Measurements from ENCODE around the gene SPOP.
"Not testable (repeated sequence)": the region's sequence is repeated elsewhere in the genome, so short reads cannot be mapped to it uniquely, and the experiment has no call there.

Gene SPOP

GRCh38 chr17:49572226-49572625 is 105.7 kb downstream of the SPOP start:
- H3K27ac ChIP-seq, result no peak overlapping the region
- TF ChIP-seq ZFX (IDR thresholded peaks at IDR 0.05; ENCODE audit: borderline replicate concordance), result no peak

- no peak overlapping the region for H3K27ac ChIP-seq
- TF ChIP-seq ZFX (IDR thresholded peaks at IDR 0.05; ENCODE audit: borderline replicate concordance), result no peak
- TF ChIP-seq CTCF (IDR thresholded peaks at IDR 0.05), result no peak
Observed at GRCh38 chr17:49571764-49572163, 106.1 kb downstream of the SPOP start.

GRCh38 chr17:49571283-49571682 is 106.6 kb downstream of the SPOP start:
- no peak for TF ChIP-seq ZFX (IDR thresholded peaks at IDR 0.05; ENCODE audit: borderline replicate concordance)
- TF ChIP-seq CTCF (IDR thresholded peaks at IDR 0.05), result no peak
- no peak overlapping the region for H3K27ac ChIP-seq

- TF ChIP-seq ZFX (IDR thresholded peaks at IDR 0.05; ENCODE audit: borderline replicate concordance), result no peak
- TF ChIP-seq CTCF (IDR thresholded peaks at IDR 0.05), result no peak
- H3K27ac ChIP-seq, result peak overlapping the region; percentile 75; the same call in 1 of the 2 replicates
Observed at GRCh38 chr17:49570540-49571242, 107.2 kb downstream of the SPOP start.

- H3K27ac ChIP-seq, result not testable (repeated sequence)
Observed at GRCh38 chr17:49568695-49569047, 109.2 kb downstream of the SPOP start.

GRCh38 chr17:49567871-49568694 is 109.8 kb downstream of the SPOP start:
- TF ChIP-seq CTCF (IDR thresholded peaks at IDR 0.05), result peak; percentile 92
- no peak for TF ChIP-seq ZFX (IDR thresholded peaks at IDR 0.05; ENCODE audit: borderline replicate concordance)
- peak overlapping the region; percentile 63 for H3K27ac ChIP-seq

- TF ChIP-seq ZFX (IDR thresholded peaks at IDR 0.05; ENCODE audit: borderline replicate concordance) (no peak), CTCF (IDR thresholded peaks at IDR 0.05) (no peak)
- no peak overlapping the region for H3K27ac ChIP-seq
Observed at GRCh38 chr17:49567104-49567521, 110.8 kb downstream of the SPOP start.

- no peak overlapping the region for H3K27ac ChIP-seq
- TF ChIP-seq CTCF (IDR thresholded peaks at IDR 0.05) (no peak), ZFX (IDR thresholded peaks at IDR 0.05; ENCODE audit: borderline replicate concordance) (no peak)
Observed at GRCh38 chr17:49566668-49567071, 111.2 kb downstream of the SPOP start.
